HCT116 (cell line): ENCODE results near the gene ANKRD55. TPM values are rescaled to one million over a fixed set of nuclear protein-coding genes. Genes with fewer than 3 reads are reported as not detected.
A peak's percentile ranks its signal among the peaks of the same experiment; 100 is the strongest.

Source experiments
- ATAC-seq: fragments of 200-7000 bp; cut with Tn5 transposase; 2 replicates; pipeline ENCODE4 v1.9.1; 2020; ENCODE audit warnings: mild to moderate bottlenecking, moderate library complexity
- BruUV-seq: library from RNA; stranded (reverse); fragments of 400-500 nt; replicated peaks from 2 replicates; lab custom pipeline; 2021; lab: Mats Ljungman, UMichigan
- CTCF ChIA-PET: fragments of 300-600 bp; sonication (Branson Sonifier 250); formaldehyde crosslinking; loops from one replicate; lab custom pipeline; 2021; ENCODE audit warnings: antibody characterized with exemption; lab: Charles Lee
- POLR2A ChIA-PET: fragments of 300-600, 350-600 bp; sonication (Branson Sonifier 250); formaldehyde crosslinking; loops from one replicate; lab custom pipeline; 2021; ENCODE audit warnings: antibody characterized with exemption; lab: Charles Lee
- RAD21 ChIA-PET, 2 experiments: fragments of 300-600 bp; sonication (Branson Sonifier 250); formaldehyde crosslinking; loops; one replicate each; lab custom pipeline; 2023; ENCODE audit warnings: low total read pairs in 2 of 2; ENCODE audit not compliant: uncharacterized antibody in 2 of 2, unreplicated experiment in 2 of 2, low non-redundant PET in 1 of 2; lab: Charles Lee
- DNase-seq: peaks from one replicate; pipeline ENCODE4 v3.0.0-alpha.2; 2010; ENCODE audit warnings: low read depth, low spot score
- H2AFZ ChIP-seq: fragments of 200-600 bp; shearing (Covaris generic), sonication (generic); 2 replicates; pipeline ENCODE4 v1.6.1; 2017; ENCODE audit warnings: low read depth, mixed run types, mixed read lengths, antibody characterized with exemption, low read length; ENCODE audit not compliant: poor library complexity, severe bottlenecking
- H3K27ac ChIP-seq: 2 replicates; pipeline ENCODE4 v1.5.1; 2012; ENCODE audit warnings: low read depth, low read length
- H3K27me3 ChIP-seq: fragments of 200-600 bp; sonication (generic); 2 replicates; pipeline ENCODE4 v1.6.1; 2016; ENCODE audit warnings: mixed run types, low read length, mixed read lengths; ENCODE audit not compliant: insufficient read depth
- H3K36me3 ChIP-seq, 2 experiments: fragments of 200-500 bp in 1 of 2; fragments of 200-600 bp in 1 of 2; sonication (Bioruptor generic) in 1 of 2; sonication (generic) in 1 of 2; 2 replicates each; pipeline versions ENCODE4 v1.5.1 to v1.6.1; 2014 to 2016; ENCODE audit warnings: low read length in 2 of 2, inconsistent platforms in 1 of 2, mixed read lengths in 1 of 2, mixed run types in 1 of 2; ENCODE audit not compliant: insufficient read depth in 2 of 2, control insufficient read depth in 1 of 2
- H3K4me1 ChIP-seq, 2 experiments: fragments of 200-600 bp in 1 of 2; sonication (generic) in 1 of 2; 2 replicates each; pipeline versions ENCODE4 v1.5.1 to v1.6.1; 2012 to 2017; ENCODE audit warnings: low read length in 2 of 2, inconsistent platforms in 1 of 2, mild to moderate bottlenecking in 1 of 2, mixed read lengths in 1 of 2, mixed run types in 1 of 2, moderate library complexity in 1 of 2; ENCODE audit not compliant: insufficient read depth in 2 of 2, control insufficient read depth in 1 of 2
- H3K4me2 ChIP-seq: fragments of 200-600 bp; sonication (generic); 2 replicates; pipeline ENCODE4 v1.6.1; 2017; ENCODE audit warnings: mixed run types, low read length, mixed read lengths
- H3K4me3 ChIP-seq, 2 experiments: fragments of 200-600 bp in 1 of 2; sonication (generic) in 1 of 2; replicated peaks in 1 of 2; 2 replicates each; pipeline ENCODE4 v1.5.1; 2011 to 2016; ENCODE audit warnings: low read length in 2 of 2, control low read depth in 1 of 2, low read depth in 1 of 2, mild to moderate bottlenecking in 1 of 2, mixed read lengths in 1 of 2, mixed run types in 1 of 2
- H3K79me2 ChIP-seq: fragments of 200-600 bp; sonication (generic); 2 replicates; pipeline ENCODE4 v1.6.1; 2017; ENCODE audit warnings: mild to moderate bottlenecking, mixed run types, low read length, moderate library complexity, mixed read lengths; ENCODE audit not compliant: insufficient read depth
- H3K9ac ChIP-seq: fragments of 200-600 bp; sonication (generic); 2 replicates; pipeline ENCODE4 v1.6.1; 2016; ENCODE audit warnings: low read length, mixed read lengths
- H3K9me2 ChIP-seq: fragments of 200-600 bp; sonication (generic), shearing (Covaris generic); 2 replicates; pipeline ENCODE4 v1.6.1; 2017; ENCODE audit warnings: mixed run types, mild to moderate bottlenecking, moderate library complexity; ENCODE audit not compliant: insufficient read depth
- H3K9me3 ChIP-seq, 2 experiments: fragments of 200-500 bp in 1 of 2; fragments of 200-600 bp in 1 of 2; sonication (Bioruptor generic) in 1 of 2; sonication (generic) in 1 of 2; 2 replicates each; pipeline ENCODE4 v1.6.1; 2014 to 2017; ENCODE audit warnings: low read length in 2 of 2, mixed read lengths in 2 of 2, inconsistent platforms in 1 of 2, low read depth in 1 of 2, mild to moderate bottlenecking in 1 of 2, mixed run types in 1 of 2, moderate library complexity in 1 of 2; ENCODE audit not compliant: control insufficient read depth in 1 of 2, insufficient read depth in 1 of 2
- H4K20me1 ChIP-seq: fragments of 200-600 bp; sonication (generic), shearing (Covaris generic); 2 replicates; pipeline ENCODE4 v1.6.1; 2017; ENCODE audit warnings: mixed run types, mild to moderate bottlenecking, moderate library complexity; ENCODE audit not compliant: insufficient read depth
- CBX3 ChIP-seq: IDR thresholded peaks from 2 replicates; pipeline ENCODE4 v1.6.1; 2012; ENCODE audit warnings: low read depth
- CEBPB ChIP-seq: IDR thresholded peaks from 2 replicates; pipeline ENCODE4 v1.6.1; 2012; ENCODE audit warnings: low read depth
- CTCF ChIP-seq, 3 experiments: fragments of 200-600 bp in 1 of 3; sonication (generic) in 1 of 3; IDR thresholded peaks in 2 of 3; conservative IDR thresholded peaks in 1 of 3; 2 replicates each; pipeline ENCODE4 v1.5.1; 2012 to 2017; ENCODE audit warnings: low read depth in 2 of 3, low read length in 2 of 3, antibody characterized with exemption in 1 of 3, borderline replicate concordance in 1 of 3, control low read depth in 1 of 3, mild to moderate bottlenecking in 1 of 3, mixed read lengths in 1 of 3, mixed run types in 1 of 3, moderate library complexity in 1 of 3; ENCODE audit not compliant: insufficient read depth in 1 of 3
- EGR1 ChIP-seq: IDR thresholded peaks from 2 replicates; pipeline ENCODE4 v1.6.1; 2012; ENCODE audit warnings: low read depth
- EZH2phosphoT487 ChIP-seq: fragments of 200-600 bp; IDR thresholded peaks from 2 replicates; pipeline ENCODE4 v1.6.1; 2018; ENCODE audit warnings: antibody characterized with exemption, borderline replicate concordance
- FOSL1 ChIP-seq: IDR thresholded peaks from 2 replicates; pipeline ENCODE4 v1.6.1; 2012; ENCODE audit warnings: low read depth
- JUND ChIP-seq: IDR thresholded peaks from 2 replicates; pipeline ENCODE4 v1.6.1; 2012
- SP1 ChIP-seq: IDR thresholded peaks from 2 replicates; pipeline ENCODE4 v1.6.1; 2012; ENCODE audit warnings: low read depth
- ZFX ChIP-seq: fragments of 450-650 bp; IDR thresholded peaks from 2 replicates; pipeline ENCODE4 v1.6.1; 2017
- intact Hi-C: fragments of 100-400 bp; cut with micrococcal nuclease; formaldehyde crosslinking; loops from 2 replicates; pipeline ENCODE4 v1.10.0; 2022
- total RNA-seq: library from RNA; stranded (reverse); gene quantifications from one replicate; pipeline ENCODE4 v1.2.1, GENCODE V29; 2021; ENCODE audit not compliant: unreplicated experiment

Gene ANKRD55
- total RNA-seq, 1 experiment from 2014 or later: not detected

GRCh38 chr5:56075361-56075760 lies 157.8 kb downstream of the ANKRD55 start:
- no peak for ATAC-seq
- Histone ChIP-seq H4K20me1 (no peaks in the 10 kb centered on the region), H2AFZ (no peak overlapping the region), H3K79me2 (no peaks in the 10 kb centered on the region), H3K27me3 (no peaks in the 10 kb centered on the region), H3K4me2 (no peak overlapping the region), H3K9ac (no peak overlapping the region), H3K4me3 (no peak overlapping the region), H3K4me1 (no peaks in the 10 kb centered on the region), H3K9me2 (no peaks in the 10 kb centered on the region), H3K27ac (no peak overlapping the region)
- ChIA-PET RAD21 (no interaction called here), CTCF (no interaction called here), POLR2A (no interaction called here)
- DNase-seq: no peak
- BruUV-seq: no TSS peak
- intact Hi-C loops: no loop called here
- TF ChIP-seq ZFX (no peak), CEBPB (no peak)
- TF ChIP-seq, all 23 proteins: peak for 0
- Histone ChIP-seq H3K36me3 (no peaks in the 10 kb centered on the region), H3K9me3 (no peaks in the 10 kb centered on the region)

DNA sequence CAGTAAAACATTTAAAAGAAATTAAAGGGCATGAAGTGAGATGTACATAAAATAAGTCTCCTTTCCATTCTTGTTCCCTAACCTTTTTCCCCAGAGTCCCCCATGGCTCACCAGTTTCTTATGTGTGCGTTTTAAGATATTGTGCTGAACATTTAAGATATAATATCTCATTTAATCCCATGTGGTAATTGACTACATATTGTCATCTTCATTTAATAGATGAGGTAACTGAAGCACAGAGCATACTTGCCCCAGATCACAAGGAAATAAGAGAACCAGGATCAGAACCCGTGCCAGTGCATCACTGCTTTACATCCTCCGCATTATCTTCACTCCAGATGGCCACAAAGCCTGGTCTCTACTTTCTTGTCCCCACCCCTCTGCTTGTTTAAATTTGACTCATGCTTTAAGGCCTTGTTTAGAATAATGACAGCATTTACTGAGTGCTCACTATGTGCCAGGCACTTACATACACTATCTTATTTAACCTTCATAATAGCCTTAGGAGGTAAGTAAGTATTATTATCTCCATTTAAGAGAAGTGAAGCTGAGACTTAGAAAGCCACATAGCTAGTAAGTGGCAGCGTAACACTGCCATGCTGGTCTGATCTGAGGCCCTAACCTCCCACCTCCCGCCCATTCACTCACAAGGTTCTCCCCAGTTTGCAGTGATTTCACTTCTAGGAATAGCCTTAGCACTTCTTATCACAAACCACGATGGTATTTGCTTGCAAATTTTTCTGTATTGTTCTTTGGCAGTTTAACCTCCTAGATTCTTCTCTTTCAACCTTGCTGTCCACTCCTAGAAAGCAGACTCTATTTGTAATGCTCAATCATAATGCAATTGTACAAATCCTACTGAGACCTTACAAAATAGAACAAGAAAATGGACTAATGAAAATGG lies 160.0 kb downstream of the ANKRD55 start:
- POLR2A ChIA-PET: no interaction called here
- intact Hi-C loops: loop anchor here (5.0 kb wide), 2 partner anchors 76 to 136 kb away; no protein-coding TSS in a partner anchor
- Histone ChIP-seq H3K9ac (no peak overlapping the region), H3K27ac (no peak overlapping the region), H3K9me2 (no peaks in the 10 kb centered on the region), H3K79me2 (no peaks in the 10 kb centered on the region), H3K4me2 (peak overlapping the region; percentile 24; the same call in 1 of the 2 replicates), H3K27me3 (no peaks in the 10 kb centered on the region), H4K20me1 (no peaks in the 10 kb centered on the region), H2AFZ (no peak overlapping the region), H3K9me3 (no peaks in the 10 kb centered on the region), H3K36me3 (no peaks in the 10 kb centered on the region), H3K4me3 (no peak overlapping the region), H3K4me1 (no peaks in the 10 kb centered on the region)
- no peak for ATAC-seq
- DNase-seq: no peak
- BruUV-seq: no TSS peak
- TF ChIP-seq CTCF (IDR thresholded peaks at IDR 0.05 in 2 of 3, conservative IDR thresholded peaks at IDR 0.05 in 1 of 3; ENCODE audit: borderline replicate concordance in 1 of 3, insufficient read depth in 1 of 3, low read depth in 2 of 3, low read length in 2 of 3) (no peak), SP1 (no peak), CBX3 (no peak), JUND (no peak), EZH2phosphoT487 (no peak), FOSL1 (no peak), EGR1 (no peak)
- RAD21 ChIA-PET: interaction anchor here (0.7 to 1.8 kb wide), 3 partner anchors 51 to 137 kb away, joined by 10 to 11 read pairs (median 11); no protein-coding TSS in a partner anchor
- CTCF ChIA-PET: interaction anchor here (0.6 to 2.8 kb wide), 8 partner anchors 13 to 137 kb away, joined by 3 to 22 read pairs (median 3); no protein-coding TSS in a partner anchor
